ENCODE measurements around the gene FCHO2. TPM values are rescaled to one million over a fixed set of nuclear protein-coding genes. Genes with fewer than 3 reads are reported as not detected.

The FCHO2 gene
- total RNA-seq, 4 donors from 2014 or later, result 25.3 to 39.9 (median 31.0) TPM

DNA sequence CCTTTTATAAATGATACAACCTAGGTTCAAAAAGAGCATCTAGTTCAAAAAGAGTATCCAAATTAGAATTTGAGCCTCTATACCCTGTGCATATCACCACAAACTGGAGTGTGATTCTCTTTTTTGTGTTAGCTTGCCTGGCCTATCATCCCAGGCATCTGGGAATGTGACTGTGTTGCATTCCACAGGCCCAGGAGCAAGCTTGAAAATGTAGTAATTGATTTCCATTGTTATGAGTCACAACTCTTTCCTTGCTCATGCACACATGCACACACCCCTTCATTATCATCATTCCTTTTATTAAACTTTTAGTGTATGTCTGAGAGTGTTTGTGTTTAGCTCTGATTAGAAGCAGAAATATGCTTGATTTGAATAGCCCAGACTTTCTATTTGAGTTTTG, 75.2 kb downstream of the FCHO2 start:
- ATAC-seq (ENCODE audit: low FRiP score) (no peak), DNase-seq (ENCODE audit: low spot score) (no peak)
- TF ChIP-seq, protein P1, sequence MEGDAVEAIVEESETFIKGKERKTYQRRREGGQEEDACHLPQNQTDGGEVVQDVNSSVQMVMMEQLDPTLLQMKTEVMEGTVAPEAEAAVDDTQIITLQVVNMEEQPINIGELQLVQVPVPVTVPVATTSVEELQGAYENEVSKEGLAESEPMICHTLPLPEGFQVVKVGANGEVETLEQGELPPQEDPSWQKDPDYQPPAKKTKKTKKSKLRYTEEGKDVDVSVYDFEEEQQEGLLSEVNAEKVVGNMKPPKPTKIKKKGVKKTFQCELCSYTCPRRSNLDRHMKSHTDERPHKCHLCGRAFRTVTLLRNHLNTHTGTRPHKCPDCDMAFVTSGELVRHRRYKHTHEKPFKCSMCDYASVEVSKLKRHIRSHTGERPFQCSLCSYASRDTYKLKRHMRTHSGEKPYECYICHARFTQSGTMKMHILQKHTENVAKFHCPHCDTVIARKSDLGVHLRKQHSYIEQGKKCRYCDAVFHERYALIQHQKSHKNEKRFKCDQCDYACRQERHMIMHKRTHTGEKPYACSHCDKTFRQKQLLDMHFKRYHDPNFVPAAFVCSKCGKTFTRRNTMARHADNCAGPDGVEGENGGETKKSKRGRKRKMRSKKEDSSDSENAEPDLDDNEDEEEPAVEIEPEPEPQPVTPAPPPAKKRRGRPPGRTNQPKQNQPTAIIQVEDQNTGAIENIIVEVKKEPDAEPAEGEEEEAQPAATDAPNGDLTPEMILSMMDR (IDR thresholded peaks at IDR 0.05), result no peak

DNA sequence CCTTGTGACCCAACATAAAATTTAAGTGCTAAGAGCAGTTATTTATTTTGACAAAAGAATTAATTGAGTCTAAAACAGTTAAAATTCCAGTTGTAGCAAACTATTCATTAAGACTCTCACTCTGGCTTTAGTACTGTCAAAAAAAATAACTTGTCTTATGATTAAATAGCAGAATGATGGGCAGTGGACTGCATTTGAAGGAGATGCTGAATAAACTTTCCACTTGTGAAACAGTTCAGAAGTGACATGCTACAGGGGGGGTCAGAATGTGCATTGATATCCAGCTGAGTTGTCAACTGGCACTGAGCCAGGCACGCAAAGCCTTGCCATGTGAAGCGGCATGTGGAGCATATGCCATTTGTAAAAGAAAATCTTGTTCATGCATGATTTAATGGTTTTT, 76.0 kb downstream of the FCHO2 start:
- ATAC-seq (ENCODE audit: low FRiP score) (no peak), DNase-seq (ENCODE audit: low spot score) (no peak)
- TF ChIP-seq, protein P1 (IDR thresholded peaks at IDR 0.05), result no peak

DNA sequence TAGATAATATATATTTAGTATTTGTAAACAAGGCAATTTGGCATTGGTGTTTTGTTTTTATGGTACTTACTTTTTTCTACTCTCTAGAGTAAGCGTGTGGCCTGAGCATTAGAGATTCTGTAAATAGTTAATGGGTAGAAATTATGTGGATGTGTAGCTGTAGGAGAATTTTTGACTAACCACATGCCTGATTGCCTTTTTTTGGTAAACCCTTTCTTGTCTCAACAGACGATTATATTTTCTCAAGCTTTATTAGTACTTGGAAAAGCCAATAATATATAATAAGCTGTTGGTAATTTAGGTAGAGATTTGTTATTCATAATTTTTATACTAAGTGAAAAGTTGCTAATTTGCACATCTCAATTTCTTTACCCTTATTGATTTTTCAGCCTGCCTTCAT, 76.8 kb downstream of the FCHO2 start:
- ATAC-seq (ENCODE audit: low FRiP score) (no peak), DNase-seq (ENCODE audit: low spot score) (no peak)
- TF ChIP-seq, protein P1 (IDR thresholded peaks at IDR 0.05), result no peak

DNA sequence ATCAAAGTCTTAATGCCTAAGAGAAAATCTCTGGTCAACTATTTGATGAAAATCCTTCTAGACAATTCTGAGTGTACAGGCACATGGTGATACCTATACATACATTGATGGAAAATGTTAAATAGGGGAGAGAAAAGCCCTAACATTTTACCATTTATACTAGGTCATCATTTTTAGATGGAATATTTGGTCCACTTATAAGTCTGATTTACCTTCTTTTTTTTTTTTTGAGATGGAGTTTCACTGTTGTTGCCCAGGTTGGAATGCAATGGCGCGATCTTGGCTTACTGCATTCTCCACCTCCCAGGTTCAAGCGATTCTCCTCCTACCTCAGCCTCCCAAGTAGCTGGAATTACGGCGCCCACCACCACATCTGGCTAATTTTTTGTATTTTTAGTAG, 81.7 kb downstream of the FCHO2 start:
- DNase-seq (ENCODE audit: low spot score) (no peak), ATAC-seq (ENCODE audit: low FRiP score) (no peak)
- TF ChIP-seq, protein P1 (IDR thresholded peaks at IDR 0.05), result no peak

DNA sequence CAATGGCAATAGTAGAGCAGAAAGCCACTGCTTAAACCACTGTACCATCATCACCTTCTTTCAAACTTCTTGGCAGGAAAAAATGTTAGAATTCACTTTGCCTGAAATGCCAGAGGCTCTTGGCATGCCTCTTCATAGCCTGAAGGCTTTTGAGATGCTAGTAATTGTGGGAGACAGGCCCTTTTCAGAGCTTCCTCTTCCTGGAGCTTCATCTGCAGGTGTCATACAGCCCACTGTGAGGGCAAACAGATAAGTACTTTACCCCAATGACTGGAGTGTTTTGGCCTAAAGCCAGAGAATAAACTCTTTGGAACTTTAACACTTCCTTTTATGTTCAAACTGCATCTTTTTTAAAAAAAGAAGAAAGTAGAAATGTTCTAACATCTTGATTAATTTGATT, 83.2 kb downstream of the FCHO2 start:
- TF ChIP-seq, protein P1 (IDR thresholded peaks at IDR 0.05), result no peak
- ATAC-seq (ENCODE audit: low FRiP score) (no peak), DNase-seq (ENCODE audit: low spot score) (no peak)

DNA sequence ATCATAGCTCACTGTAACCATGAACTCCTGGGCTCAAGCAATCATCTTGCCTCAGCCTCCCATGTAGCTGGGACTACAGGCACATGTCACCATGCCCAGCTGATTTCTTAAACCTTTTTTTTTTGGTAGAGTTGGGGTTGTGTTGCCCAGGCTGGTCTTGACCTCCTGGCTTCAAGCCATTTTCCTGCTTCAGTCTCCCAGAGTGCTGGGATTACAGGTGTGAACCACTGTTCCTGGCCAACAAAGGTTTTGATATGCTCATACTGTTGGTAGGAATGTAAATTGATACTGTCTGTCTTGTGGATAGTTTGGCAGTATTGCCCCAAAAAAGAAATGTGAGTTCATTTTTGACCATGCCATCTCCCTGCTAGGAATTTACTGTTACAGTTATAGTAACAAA, 87.2 kb downstream of the FCHO2 start:
- no peak for ATAC-seq (ENCODE audit: low FRiP score)
- no peak for DNase-seq (ENCODE audit: low spot score)
- TF ChIP-seq, protein P1 (IDR thresholded peaks at IDR 0.05), result no peak

DNA sequence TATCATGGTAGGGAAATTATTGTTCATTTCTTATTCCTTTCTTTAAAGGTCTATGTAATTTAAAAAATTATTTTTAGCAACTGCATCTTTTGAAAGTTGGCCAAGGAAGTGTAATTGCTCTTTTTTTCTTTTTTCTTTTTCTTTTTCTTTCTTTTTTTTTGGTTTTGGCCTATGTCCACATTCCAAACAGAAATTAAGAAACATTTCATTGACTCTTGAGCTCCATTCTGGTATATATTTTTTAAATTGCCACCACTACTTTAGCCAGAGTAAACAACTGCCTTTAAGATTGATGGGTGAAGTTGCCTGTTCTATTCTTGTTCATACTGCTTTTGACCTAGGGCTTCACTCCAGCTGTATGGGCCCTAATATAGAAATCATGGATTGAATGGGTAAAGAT, 88.7 kb downstream of the FCHO2 start:
- TF ChIP-seq, protein P1 (IDR thresholded peaks at IDR 0.05), result no peak
- DNase-seq (ENCODE audit: low spot score) (no peak), ATAC-seq (ENCODE audit: low FRiP score) (no peak)
